NCI-H1436 (cell line): Measurements from ENCODE around the gene IP6K2.

Experiments used
- DNase-seq: peaks from one replicate; lab custom pipeline; 2025; lab: John Stamatoyannopoulos, UW

IP6K2 gene

DNA sequence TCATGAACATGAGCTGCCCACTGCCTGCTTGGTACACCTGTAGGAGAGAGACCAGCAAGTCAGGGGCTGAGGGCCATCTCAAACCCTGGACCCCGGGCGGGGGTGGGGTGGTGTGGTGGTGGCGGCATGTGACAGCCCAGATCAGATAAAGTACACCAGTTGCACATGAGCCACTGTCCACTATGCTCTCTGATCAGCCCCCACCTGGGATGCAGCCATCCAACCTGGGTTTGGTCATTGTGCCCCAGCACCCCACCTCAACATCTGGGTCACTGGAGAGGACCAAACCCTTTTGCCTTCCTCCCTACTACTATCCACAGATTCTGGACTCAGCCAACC is 28.3 kb downstream of the IP6K2 start:
- no peak for DNase-seq

- no peak for DNase-seq
Observed at GRCh38 chr3:48688032-48688736, 28.8 kb downstream of the IP6K2 start.

DNA sequence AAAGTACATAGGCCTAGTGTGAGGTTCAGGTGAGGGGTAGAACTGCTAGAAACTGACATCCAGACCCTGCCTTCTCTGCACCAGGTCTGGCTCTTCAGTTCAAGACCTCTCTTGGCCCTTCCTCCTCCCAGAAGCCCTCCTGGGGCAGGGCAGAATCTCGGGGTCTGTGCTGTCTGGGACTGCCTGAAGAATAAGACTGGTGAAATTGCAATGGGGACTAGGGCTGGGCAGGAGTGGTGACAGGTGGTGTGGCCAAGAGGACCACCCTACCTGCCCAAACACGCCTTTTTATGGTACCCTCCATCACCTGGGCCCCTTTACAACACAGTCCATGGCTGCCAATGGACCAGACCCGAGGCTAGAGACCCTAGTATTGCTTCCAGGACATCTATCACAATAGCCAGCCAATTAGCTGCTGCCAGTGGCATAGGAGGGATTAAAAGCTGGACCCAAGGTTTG is 29.8 kb downstream of the IP6K2 start:
- no peak for DNase-seq

DNA sequence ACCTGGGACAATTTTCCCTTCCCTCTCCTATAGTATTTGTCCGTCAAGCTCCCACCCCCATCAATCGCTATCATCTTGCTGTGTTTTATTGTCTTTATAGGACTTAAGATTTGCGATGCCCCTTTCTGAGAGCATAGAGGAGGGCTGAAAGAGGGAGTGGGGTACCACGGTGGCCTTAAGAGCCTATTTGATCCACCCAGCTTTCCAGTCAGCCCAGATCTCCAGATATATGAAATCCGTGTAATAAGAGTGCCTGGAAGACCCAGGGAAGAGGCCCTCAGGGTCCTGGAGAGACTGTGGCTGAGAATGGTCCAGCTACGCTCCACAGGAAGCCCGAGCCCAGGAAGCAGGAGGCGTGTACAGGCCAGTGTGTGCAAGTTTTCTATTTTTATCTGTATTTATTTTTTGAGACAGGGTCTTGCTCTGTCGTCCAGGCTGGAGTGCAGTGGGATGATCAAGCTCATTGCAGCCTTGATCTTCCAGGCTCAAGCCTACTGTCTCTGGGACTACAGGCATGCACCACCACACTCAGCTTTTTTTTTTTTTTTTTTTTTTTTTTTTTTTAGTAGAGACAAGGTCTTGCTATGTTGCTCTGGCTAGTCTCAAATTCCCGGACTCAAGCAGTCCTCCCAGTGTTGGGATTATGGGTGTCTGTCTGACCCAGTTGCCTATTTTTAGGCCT is 30.3 kb downstream of the IP6K2 start:
- DNase-seq = no peak

DNA sequence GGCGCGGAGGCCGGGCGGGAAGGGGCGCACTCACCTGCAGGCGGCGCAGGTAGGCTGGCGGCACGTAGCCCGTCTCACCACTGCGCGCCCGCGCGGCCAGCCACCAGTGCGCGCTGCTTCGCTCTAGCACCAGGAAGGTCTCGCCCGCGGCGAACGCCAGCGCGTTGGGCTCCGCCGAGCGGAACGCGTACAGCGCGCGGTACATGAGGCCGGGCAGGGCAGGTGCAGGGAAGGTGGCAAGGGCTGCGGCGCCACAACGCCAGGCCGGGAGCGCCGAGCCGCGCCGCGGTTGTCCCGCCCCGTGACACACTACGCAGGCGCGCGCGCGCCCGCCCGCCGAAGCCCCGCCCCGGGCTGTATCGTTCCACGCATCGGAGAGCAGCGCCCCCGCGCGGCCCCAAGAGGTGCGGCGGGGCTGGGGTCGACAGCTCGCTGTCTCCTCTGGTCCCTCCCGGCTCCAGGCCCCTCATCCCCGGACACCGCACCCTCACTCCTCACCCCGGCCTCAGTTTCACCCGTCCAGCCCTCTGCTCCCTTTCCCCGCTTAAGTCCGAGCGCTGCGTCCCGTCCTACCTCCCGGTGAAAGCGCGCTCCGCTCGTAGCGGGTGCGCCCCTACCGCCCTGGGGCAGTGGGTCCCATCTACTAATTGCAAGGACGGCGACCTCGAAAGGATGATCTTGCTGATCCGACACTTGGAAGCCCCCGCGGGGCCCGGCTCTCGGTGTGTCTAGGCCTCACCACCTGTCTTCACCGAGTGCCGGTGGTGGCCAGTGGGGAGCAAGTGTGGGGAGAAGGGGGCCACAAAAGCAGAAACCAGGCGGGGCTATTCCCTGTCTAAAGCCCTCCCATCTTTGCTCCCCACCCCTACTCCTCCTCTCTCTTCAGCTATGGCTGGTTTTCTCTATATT is 31.2 kb downstream of the IP6K2 start, which contains the start of gene NCKIPSD:
Gene NCKIPSD (minus strand): TSS at position 313 of the 909 bp plus-strand sequence. CDS start 108 bp downstream, at position 205.
- peak; percentile 52 for DNase-seq

- no peak for DNase-seq
Observed at GRCh38 chr3:48685293-48685602, 31.8 kb downstream of the IP6K2 start.

- DNase-seq = no peak
Observed at GRCh38 chr3:48684480-48685143, 32.4 kb downstream of the IP6K2 start.

- no peak for DNase-seq
Observed at GRCh38 chr3:48684054-48684349, 33.0 kb downstream of the IP6K2 start.

DNA sequence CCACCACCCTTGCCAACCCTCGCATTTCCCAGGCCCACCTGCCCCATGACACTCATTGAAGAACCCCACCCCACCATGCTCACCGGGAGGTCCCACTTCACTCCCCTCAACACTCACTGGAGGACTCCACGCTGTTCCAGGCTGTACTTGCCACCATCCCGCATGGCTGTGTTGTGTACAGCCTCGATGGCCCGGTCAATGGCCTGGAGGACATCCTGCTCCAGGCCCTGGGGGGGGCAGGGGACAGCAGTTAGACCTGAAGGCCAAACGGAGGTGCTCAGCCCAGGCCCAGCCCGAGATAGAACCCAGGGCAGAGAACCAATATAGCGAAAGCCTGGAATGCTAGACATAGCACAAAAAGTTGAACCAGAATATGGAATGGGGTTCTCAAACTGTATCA is 34.2 kb downstream of the IP6K2 start:
- no peak for DNase-seq

GRCh38 chr3:48681974-48682610 is 34.9 kb downstream of the IP6K2 start:
- DNase-seq = no peak

DNA sequence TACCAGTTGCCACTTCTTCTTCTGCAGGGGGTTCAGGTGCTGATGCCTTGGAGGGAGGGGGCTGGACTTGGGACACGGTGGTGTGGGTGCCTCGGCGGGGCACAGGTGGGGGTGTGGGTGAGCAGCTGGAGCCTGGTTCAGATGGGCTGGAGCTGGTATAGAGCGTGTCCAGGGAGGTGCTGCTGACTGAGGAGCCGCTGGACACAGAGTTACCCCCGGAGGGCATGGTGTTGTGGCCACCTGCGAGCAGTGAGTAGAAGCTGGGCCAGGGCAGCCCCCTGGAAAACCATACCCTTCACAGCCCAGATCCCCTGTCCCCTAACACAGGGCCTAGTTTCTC is 35.5 kb downstream of the IP6K2 start:
- DNase-seq = no peak

DNA sequence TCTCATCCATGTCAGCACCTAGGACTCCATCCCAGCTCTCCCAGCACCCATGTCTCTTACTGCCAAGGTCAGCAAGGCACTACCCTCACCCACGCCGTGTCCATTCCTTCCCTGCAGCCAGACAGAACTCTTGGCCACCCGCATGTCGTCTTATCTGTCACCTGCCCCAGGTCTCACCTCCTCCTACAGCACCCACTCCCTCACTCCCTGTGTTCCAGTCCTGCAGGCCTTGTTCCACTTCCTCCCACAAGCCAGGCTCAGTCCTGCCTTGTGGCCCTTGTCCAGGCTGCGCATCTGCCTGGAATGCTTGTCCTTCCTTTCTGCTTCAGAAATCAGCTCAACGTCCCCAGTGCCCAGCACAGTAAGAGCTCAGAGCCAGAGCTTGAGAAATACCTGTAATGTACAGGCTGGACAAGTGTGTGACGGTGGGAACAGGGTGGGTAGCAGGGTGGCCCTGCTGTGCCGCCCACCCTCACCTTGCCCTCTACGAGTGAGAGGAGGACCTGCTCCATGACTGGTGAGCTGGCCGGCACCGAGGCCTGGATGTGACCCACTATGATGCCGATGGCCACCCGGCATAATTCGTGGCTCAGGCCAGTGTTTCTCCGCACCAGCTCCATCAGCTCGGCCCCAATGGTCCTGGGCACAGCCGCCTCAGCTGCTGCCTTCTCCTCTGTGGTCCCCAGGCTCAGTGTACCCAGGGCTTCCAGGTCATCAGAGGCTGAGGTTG is 36.0 kb downstream of the IP6K2 start:
- no peak for DNase-seq

DNA sequence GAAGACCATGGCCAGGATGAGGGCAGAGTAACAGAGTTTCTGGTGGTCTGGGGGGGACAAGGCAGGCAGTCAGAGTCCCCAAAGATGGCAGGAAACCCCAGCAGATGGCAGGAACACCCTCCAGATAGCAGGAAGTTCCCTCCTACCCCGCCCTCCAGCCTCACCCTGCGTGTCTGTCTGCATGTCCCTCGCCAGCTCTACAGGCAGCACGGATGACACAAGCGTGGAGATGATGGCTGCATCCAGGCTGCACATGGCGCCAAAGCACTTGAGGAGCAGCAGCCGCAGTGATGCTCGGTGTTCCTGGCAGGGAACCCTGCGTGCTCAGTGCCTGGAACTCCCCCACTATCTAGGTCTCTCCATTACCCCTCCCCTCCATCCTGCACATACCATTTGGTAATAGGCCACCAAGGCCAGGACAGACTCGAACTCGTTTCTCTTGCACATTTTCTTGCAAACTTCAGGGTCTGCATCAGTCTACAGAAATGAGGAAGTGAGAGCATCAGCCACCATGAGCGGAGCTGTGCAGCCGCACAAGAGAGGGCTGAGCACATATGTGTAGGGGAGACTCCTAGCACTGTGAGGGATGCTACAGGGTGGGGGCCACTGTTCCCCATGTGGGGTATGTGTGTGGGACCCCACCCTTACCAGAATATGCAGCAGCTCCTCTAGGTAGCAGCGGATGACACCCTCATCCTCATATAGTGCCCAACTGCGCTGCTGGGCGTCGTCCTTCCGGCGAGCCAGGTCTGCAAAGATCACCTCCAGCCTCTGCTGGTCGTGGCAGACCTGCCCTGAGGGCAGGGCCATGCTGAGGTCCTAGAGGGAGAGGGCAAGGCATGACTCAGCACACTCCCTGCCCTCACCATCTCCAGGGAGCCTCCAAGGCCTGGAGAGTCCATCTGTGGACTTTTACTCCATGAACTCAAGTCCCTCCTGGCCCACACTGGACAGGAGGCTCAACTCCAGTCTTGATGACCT is 37.3 kb downstream of the IP6K2 start:
- no peak for DNase-seq

- DNase-seq = no peak
Observed at GRCh38 chr3:48678566-48679380, 38.2 kb downstream of the IP6K2 start.

DNA sequence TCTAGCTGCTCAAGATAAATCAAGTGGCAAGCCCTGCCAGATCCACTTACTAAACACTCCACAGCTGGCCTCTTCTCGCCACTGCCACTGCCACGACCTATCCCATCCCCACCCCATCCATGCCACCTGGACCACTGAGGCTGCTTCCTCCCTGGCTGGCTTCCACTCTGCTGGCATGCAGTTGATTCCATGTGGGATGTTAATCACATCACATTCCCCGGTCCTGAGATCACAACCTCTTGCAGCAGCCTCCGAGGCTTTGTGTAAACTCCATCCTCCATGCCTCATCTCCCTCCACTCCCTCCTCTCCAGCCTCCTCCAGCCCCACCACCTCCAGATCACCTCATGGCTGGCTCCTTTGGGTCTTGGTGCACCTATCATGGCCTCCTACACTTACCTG is 39.0 kb downstream of the IP6K2 start:
- no peak for DNase-seq

DNA sequence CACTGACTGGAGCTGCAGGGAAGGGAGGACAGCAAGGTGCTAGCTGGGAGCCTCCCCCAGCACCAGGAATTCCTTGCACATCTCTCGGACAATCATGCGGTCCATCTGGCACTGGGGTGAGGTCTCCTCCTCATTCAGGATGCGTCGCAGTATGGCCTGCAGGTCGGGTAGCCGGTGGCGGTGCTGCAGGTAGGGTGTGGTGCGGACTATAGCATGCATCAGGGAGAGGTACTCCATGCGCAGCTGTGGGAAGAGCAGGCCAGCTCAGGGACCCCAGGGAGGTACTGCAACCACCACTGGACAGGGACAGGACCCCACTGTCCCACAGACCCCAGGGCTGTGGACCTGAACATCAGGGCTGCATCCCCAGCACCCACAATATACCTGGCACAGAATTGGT is 42.5 kb downstream of the IP6K2 start:
- DNase-seq = no peak

DNA sequence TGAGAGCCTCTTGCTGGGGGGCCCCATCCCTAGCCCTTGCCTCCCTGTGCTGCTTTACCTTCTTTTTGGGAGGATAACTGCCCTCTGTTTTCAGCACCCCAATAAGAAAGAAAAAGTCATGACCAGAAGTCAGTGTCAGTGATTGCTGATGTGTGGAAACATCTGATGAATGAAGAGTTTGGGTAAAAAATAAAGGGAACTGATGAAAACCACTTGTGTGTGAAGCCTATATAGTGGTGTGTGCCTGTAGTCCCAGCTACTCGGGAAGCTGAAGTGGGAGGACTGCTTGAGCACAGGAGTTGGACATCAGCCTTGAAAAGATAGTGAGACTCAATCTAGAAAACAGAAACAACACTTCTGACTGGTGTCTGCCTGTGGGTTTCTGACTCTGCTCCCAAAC is 44.5 kb downstream of the IP6K2 start:
- no peak for DNase-seq

- DNase-seq = no peak
Observed at GRCh38 chr3:48664929-48665328, 52.1 kb downstream of the IP6K2 start.

DNA sequence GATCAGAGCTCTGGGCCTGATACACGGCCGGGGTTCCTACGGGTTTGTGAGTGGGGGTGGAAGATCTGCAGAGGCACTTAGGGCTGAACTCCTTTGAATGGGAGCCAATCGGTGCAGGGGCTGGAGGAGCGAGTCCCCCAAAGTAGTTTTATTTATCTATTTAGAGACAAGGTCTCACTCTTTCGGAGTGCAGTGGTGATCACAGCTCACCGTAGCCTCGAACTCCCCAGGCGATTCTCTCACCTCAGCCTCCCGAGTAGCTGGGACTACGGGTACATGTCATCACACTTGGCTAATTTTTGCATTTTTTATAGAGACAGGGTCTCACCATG is 52.7 kb downstream of the IP6K2 start:
- no peak for DNase-seq
